ENCODE data around the gene EPHA5.

The EPHA5 gene

GRCh38 chr4:65498606-65499005, 171.7 kb downstream of the EPHA5 start:
- no peak for DNase-seq (ENCODE audit: low read depth in 2 of 2)

GRCh38 chr4:65495439-65495838, 174.8 kb downstream of the EPHA5 start:
- DNase-seq (ENCODE audit: low read depth in 2 of 2) = no peak

- DNase-seq (ENCODE audit: low read depth in 2 of 2) = no peak
Measured at GRCh38 chr4:65482410-65482809, 187.9 kb downstream of the EPHA5 start.

- DNase-seq (ENCODE audit: low read depth in 2 of 2) = no peak
Measured at GRCh38 chr4:65472531-65472930, 197.8 kb downstream of the EPHA5 start.

GRCh38 chr4:65467068-65467680, 203.1 kb downstream of the EPHA5 start:
- DNase-seq (ENCODE audit: low read depth in 2 of 2) = no peak

- no peak for DNase-seq (ENCODE audit: low read depth in 2 of 2)
Measured at GRCh38 chr4:65461781-65462180, 208.5 kb downstream of the EPHA5 start.

- DNase-seq (ENCODE audit: low read depth in 2 of 2) = no peak
Measured at GRCh38 chr4:65457011-65457410, 213.3 kb downstream of the EPHA5 start.

- DNase-seq (ENCODE audit: low read depth in 2 of 2) = no peak
Measured at GRCh38 chr4:65456579-65456978, 213.7 kb downstream of the EPHA5 start.

GRCh38 chr4:65453398-65453797, 216.9 kb downstream of the EPHA5 start:
- no peak for DNase-seq (ENCODE audit: low read depth in 2 of 2)

- no peak for DNase-seq (ENCODE audit: low read depth in 2 of 2)
Measured at GRCh38 chr4:65450899-65451298, 219.4 kb downstream of the EPHA5 start.

GRCh38 chr4:65437102-65437501, 233.2 kb downstream of the EPHA5 start:
- DNase-seq (ENCODE audit: low read depth in 2 of 2) = no peak

GRCh38 chr4:65422109-65422508, 248.2 kb downstream of the EPHA5 start:
- DNase-seq (ENCODE audit: low read depth in 2 of 2) = no peak

- DNase-seq (ENCODE audit: low read depth in 2 of 2) = no peak
Measured at GRCh38 chr4:65420036-65420435, 250.3 kb downstream of the EPHA5 start.

GRCh38 chr4:65416891-65417290, 253.4 kb downstream of the EPHA5 start:
- no peak for DNase-seq (ENCODE audit: low read depth in 2 of 2)

GRCh38 chr4:65407483-65407882, 262.8 kb downstream of the EPHA5 start:
- no peak for DNase-seq (ENCODE audit: low read depth in 2 of 2)

GRCh38 chr4:65401083-65401482, 269.2 kb downstream of the EPHA5 start:
- no peak for DNase-seq (ENCODE audit: low read depth in 2 of 2)

GRCh38 chr4:65399084-65399483, 271.2 kb downstream of the EPHA5 start:
- no peak for DNase-seq (ENCODE audit: low read depth in 2 of 2)

- DNase-seq (ENCODE audit: low read depth in 2 of 2) = no peak
Measured at GRCh38 chr4:65393078-65393477, 277.2 kb downstream of the EPHA5 start.

GRCh38 chr4:65392488-65392887, 277.8 kb downstream of the EPHA5 start:
- DNase-seq (ENCODE audit: low read depth in 2 of 2) = no peak

GRCh38 chr4:65391814-65392213, 278.5 kb downstream of the EPHA5 start:
- DNase-seq (ENCODE audit: low read depth in 2 of 2) = no peak

GRCh38 chr4:65391382-65391781, 278.9 kb downstream of the EPHA5 start:
- no peak for DNase-seq (ENCODE audit: low read depth in 2 of 2)

GRCh38 chr4:65386927-65387326, 283.4 kb downstream of the EPHA5 start:
- DNase-seq (ENCODE audit: low read depth in 2 of 2) = no peak

- DNase-seq (ENCODE audit: low read depth in 2 of 2) = no peak
Measured at GRCh38 chr4:65383589-65384305, 286.5 kb downstream of the EPHA5 start.

GRCh38 chr4:65381648-65382047, 288.6 kb downstream of the EPHA5 start:
- no peak for DNase-seq (ENCODE audit: low read depth in 2 of 2)
